HG03060 (cell line): Measurements from ENCODE around the gene TMEM59L.

Experiments used
- ATAC-seq: cut with Tn5 transposase; IDR thresholded peaks from one replicate; pipeline ENCODE4 v1.9.1; 2021; ENCODE audit warnings: low read depth, moderate number of reproducible peaks; ENCODE audit not compliant: unreplicated experiment

Gene TMEM59L

DNA sequence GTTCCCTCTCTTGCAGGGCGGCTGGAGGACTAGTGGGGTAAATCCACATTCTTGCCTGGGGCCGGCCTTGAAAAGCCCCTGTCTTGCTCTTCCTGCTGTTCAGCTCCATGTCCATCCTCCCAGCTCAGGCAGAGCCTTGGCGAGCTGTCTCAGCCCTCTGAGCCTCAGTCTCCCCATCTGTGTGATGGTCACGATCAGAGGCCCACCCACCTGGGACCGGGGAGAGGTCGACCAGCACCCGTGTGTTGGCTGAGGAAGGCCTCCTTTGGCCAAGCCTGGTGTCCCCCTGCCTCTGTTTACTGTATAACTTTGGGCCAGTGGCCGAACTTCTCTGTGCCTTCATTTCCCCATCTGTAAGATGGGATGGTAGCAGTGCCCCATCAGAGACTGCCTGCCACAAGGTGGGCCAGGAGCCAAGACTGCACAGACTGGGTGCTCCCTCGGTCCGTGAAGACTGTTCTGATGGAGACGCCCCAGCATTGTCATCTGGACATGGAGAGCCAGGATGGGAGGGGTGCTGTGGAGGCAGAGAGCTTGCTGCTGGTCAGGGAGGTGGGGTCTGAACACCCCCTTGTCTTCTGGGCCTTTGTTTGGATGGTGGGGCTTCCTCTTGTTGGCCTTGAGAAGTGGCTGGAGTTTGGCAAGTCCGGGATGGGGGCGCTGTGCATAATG, 42.6 kb downstream of the TMEM59L start:
- no peak for ATAC-seq

GRCh38 chr19:18656337-18657086, 43.8 kb downstream of the TMEM59L start:
- no peak for ATAC-seq

GRCh38 chr19:18657590-18658365, 45.1 kb downstream of the TMEM59L start:
- no peak for ATAC-seq

- no peak for ATAC-seq
Observed at GRCh38 chr19:18658366-18658855, 45.7 kb downstream of the TMEM59L start.

DNA sequence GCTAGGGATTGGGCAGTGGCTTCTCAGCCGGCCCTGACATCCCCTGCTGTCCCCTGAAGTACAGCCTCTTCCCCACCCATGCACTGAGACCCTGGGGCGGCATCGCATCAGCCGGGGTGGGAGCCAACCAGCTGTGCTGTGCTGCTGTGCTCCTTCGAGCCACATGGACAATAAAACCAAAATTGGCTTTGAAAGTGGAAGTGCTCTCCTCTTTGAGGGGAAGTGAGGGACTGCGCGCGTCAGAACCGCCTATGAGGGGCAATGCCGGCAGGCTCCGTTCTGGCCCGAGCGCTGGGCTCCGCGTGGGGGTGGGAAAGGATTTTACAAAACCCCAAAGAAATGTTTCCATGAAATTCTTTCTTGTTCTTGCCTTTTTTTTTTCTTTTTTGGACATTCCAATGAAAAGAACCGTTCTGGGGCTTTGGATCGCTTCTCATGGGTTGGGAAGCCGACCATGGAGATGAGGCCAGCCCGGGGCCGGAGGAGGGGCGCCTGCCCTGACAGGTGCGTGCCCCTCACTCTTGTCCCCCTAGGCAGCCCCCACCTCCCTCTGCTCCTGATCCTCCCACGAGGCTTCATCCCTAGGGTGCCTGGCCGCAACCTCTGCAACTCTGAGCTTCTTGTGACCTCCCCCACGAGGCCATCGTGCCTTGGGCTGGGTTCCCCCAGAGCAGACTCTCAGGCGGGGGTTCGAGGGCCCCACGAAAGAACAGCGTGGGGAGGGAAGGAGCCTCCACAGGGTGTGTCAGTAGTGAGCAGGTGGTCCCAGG, 46.8 kb downstream of the TMEM59L start:
- no peak for ATAC-seq

GRCh38 chr19:18660051-18660910, 47.6 kb downstream of the TMEM59L start:
- no peak for ATAC-seq

DNA sequence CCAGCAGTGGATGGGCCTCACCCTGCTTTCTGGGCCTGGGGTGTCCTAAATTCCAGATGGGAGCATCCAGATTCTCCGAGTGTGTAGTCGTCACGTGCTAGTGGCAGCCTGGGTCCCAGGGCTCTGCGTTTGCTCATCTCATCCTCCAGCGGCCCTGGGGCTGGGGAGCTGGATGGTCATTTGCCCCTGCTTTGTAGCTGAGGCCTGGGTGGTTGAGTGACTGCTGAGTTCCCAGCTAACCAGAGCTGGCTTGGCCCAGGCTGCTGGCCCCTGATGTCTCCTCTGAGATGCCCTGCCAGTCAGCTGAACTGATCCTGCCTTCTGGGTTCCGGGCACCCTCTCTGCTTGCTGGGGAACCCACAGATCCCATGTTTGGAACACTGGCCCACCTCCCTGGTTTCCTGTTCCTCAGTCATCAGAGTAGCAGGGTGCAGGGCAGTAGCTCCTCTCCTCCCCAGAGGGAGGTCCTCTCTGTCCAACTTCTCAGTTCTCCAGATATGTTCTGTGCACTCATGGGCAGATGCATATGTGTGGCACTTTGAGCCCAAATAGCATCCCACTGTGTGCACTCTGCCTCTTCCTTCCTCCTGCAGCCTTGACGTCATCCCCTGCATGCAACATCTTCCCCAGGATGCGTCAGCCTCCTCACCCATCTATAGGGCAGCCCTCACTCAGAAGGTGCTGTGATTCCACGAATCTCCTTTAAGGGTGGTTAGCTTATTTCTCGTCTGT, 48.4 kb downstream of the TMEM59L start:
- no peak for ATAC-seq

- no peak for ATAC-seq
Observed at GRCh38 chr19:18662972-18663732, 50.5 kb downstream of the TMEM59L start.

GRCh38 chr19:18663940-18664530, 51.4 kb downstream of the TMEM59L start:
- ATAC-seq = no peak

GRCh38 chr19:18665771-18666202, 53.1 kb downstream of the TMEM59L start:
- ATAC-seq = no peak

- ATAC-seq = no peak
Observed at GRCh38 chr19:18666317-18666716, 53.6 kb downstream of the TMEM59L start.

GRCh38 chr19:18666784-18667183, 54.1 kb downstream of the TMEM59L start:
- no peak for ATAC-seq

- no peak for ATAC-seq
Observed at GRCh38 chr19:18667531-18668251, 55.0 kb downstream of the TMEM59L start.

GRCh38 chr19:18668252-18668631, 55.6 kb downstream of the TMEM59L start:
- no peak for ATAC-seq

GRCh38 chr19:18668744-18669523, 56.3 kb downstream of the TMEM59L start:
- ATAC-seq = no peak

GRCh38 chr19:18669524-18669817, 56.8 kb downstream of the TMEM59L start:
- ATAC-seq = no peak

- no peak for ATAC-seq
Observed at GRCh38 chr19:18669883-18670282, 57.2 kb downstream of the TMEM59L start.
